RWPE2 (cell line): ENCODE measurements around the gene PPARD.

ENCODE experiments used
- ATAC-seq: fragments of 200-7000 bp; cut with Tn5 transposase; 3 replicates; pipeline ENCODE4 v1.9.1; 2021; ENCODE audit warnings: low read depth
- DNase-seq: peaks from one replicate; pipeline ENCODE4 v3.0.0-alpha.2; 2020; ENCODE audit warnings: low spot score
- H3K27ac ChIP-seq: fragments of 450-650 bp; 2 replicates; pipeline ENCODE4 v1.5.1; 2017; ENCODE audit warnings: mild to moderate bottlenecking; ENCODE audit not compliant: poor library complexity, severe bottlenecking
- H3K27me3 ChIP-seq: fragments of 250-450 bp; sonication (Bioruptor Pico); 2 replicates; pipeline ENCODE4 v1.5.1; 2021; ENCODE audit warnings: mild to moderate bottlenecking, moderate library complexity; ENCODE audit not compliant: insufficient read depth, poor library complexity, severe bottlenecking
- H3K36me3 ChIP-seq: fragments of 250-450 bp; sonication (Bioruptor Pico); 2 replicates; pipeline ENCODE4 v1.5.1; 2020; ENCODE audit warnings: low read depth, mild to moderate bottlenecking, moderate library complexity
- H3K4me1 ChIP-seq: fragments of 250-450 bp; sonication (Bioruptor Pico); 2 replicates; pipeline ENCODE4 v1.5.1; 2021; ENCODE audit warnings: mild to moderate bottlenecking, moderate library complexity; ENCODE audit not compliant: insufficient read depth, poor library complexity, severe bottlenecking
- H3K4me3 ChIP-seq: fragments of 250-450 bp; sonication (Bioruptor Pico); 2 replicates; pipeline ENCODE4 v1.5.1; 2021; ENCODE audit warnings: mild to moderate bottlenecking, moderate library complexity; ENCODE audit not compliant: severe bottlenecking
- H3K9me3 ChIP-seq: fragments of 250-450 bp; sonication (Bioruptor Pico); 2 replicates; pipeline ENCODE4 v1.5.1; 2021; ENCODE audit warnings: mild to moderate bottlenecking, moderate library complexity; ENCODE audit not compliant: severe bottlenecking
- CTCF ChIP-seq: fragments of 450-650 bp; IDR thresholded peaks from one replicate; pipeline ENCODE4 v1.5.1; 2017; ENCODE audit warnings: mild to moderate bottlenecking, moderate library complexity; ENCODE audit not compliant: poor library complexity, severe bottlenecking

Gene PPARD

DNA sequence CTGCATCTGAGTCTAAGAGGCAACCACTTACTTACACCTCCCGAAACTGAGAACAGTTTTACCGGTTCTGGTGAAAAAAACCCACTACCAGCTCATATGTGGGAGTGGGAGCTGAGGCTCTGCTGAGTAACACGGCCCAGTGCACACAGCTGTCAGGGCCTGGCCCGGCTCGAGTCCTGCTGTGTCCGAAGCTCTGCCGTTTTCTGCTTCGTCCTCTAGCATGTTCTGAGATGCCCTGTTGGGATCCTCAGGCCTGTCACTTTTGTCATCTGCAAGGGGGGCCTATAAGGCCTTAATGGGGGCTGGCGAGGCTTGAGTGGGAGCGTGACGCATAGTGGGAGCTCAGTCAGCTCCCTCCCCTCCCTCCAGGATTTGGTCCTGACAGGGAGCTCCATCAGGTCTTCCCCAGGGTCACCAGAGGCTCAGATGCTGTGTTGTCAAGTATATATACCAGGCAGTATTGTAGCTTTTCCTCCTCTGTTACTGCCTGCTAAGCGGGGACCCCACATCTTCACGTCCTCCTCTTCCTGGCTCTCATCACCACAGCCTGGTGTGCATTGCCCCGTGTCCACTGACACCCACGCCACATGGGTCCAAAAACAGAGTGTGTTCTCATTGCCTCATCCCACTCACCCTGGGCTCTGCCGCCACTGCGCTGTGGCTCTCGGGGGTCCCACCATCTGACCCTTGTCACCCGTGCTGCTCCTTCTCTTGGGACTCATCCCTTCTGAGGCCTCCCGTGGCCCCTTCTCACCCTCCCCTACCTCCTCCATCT is 64.5 kb downstream of the PPARD start:
- Histone ChIP-seq H3K4me3 (no peak overlapping the region), H3K27me3 (no peaks in the 10 kb centered on the region), H3K36me3 (peaks cover 49% of the 10 kb centered on the region), H3K27ac (no peak overlapping the region), H3K4me1 (peaks cover 11% of the 10 kb centered on the region), H3K9me3 (no peaks in the 10 kb centered on the region)
- TF ChIP-seq CTCF = no peak
- ATAC-seq (no peak), DNase-seq (no peak)

GRCh38 chr6:35409245-35409644 is 66.9 kb downstream of the PPARD start:
- H3K27me3 ChIP-seq = no peaks in the 10 kb centered on the region
- H3K4me3 ChIP-seq = no peak overlapping the region
- ATAC-seq (no peak), DNase-seq (no peak)
- TF ChIP-seq CTCF = no peak
- H3K4me1 ChIP-seq = peaks cover 3% of the 10 kb centered on the region
- H3K27ac ChIP-seq = no peak overlapping the region
- no peaks in the 10 kb centered on the region for H3K9me3 ChIP-seq
- peaks cover 62% of the 10 kb centered on the region for H3K36me3 ChIP-seq

- H3K27ac ChIP-seq = no peak overlapping the region
- DNase-seq (no peak), ATAC-seq (no peak)
- no peaks in the 10 kb centered on the region for H3K9me3 ChIP-seq
- H3K27me3 ChIP-seq = no peaks in the 10 kb centered on the region
- peaks cover 3% of the 10 kb centered on the region for H3K4me1 ChIP-seq
- no peak overlapping the region for H3K4me3 ChIP-seq
- TF ChIP-seq CTCF = no peak
- H3K36me3 ChIP-seq = peaks cover 70% of the 10 kb centered on the region
Observed at GRCh38 chr6:35410131-35410530, 67.8 kb downstream of the PPARD start.

DNA sequence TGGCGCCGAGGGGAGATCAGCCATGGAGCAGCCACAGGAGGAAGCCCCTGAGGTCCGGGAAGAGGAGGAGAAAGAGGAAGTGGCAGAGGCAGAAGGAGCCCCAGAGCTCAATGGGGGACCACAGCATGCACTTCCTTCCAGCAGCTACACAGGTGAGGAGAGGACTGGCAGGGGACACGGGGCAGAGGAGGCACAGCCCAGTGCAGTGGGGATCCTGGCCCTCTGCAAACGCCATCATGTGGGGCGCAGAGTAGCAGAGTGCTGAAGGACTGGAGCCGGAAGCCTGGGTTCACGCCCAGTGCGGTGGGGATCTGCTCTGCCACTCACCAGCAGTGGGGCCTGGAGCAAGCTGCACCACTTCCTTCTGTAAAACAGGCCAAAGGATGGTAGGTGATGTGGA is 68.7 kb downstream of the PPARD start:
- H3K4me1 ChIP-seq = peaks cover 3% of the 10 kb centered on the region
- no peak overlapping the region for H3K27ac ChIP-seq

More for the DNA sequence above, 68.7 kb downstream of the PPARD start:
- Histone ChIP-seq H3K27me3 (no peaks in the 10 kb centered on the region), H3K9me3 (no peaks in the 10 kb centered on the region), H3K4me3 (no peak overlapping the region), H3K36me3 (peaks cover 75% of the 10 kb centered on the region)
- DNase-seq = no peak
- no peak for TF ChIP-seq CTCF
- ATAC-seq = no peak
